Mesothelial cell of epicardium (in vitro differentiated cells): ENCODE results near the gene HVCN1. TPM values are rescaled to one million over a fixed set of nuclear protein-coding genes. Genes with fewer than 3 reads are reported as not detected.

Experiments
- DNase-seq, 2 experiments: peaks; one replicate each; pipeline ENCODE4 v3.0.0; 2021; ENCODE audit warnings: low spot score in 2 of 2; ENCODE audit not compliant: unreplicated experiment in 2 of 2
- H3K27ac Mint-ChIP-seq: 2 replicates; pipeline ENCODE4 v1.8.0; 2021; ENCODE audit warnings: mixed read lengths
- H3K27me3 Mint-ChIP-seq: 2 replicates; pipeline ENCODE4 v1.8.0; 2021; ENCODE audit warnings: low read depth, mixed read lengths
- H3K36me3 Mint-ChIP-seq: 2 replicates; pipeline ENCODE4 v1.8.0; 2021; ENCODE audit warnings: mixed read lengths
- H3K4me1 Mint-ChIP-seq: 2 replicates; pipeline ENCODE4 v1.8.0; 2021; ENCODE audit warnings: mixed read lengths
- H3K4me3 Mint-ChIP-seq: 2 replicates; pipeline ENCODE4 v1.8.0; 2021; ENCODE audit warnings: mild to moderate bottlenecking, moderate library complexity, mixed read lengths
- H3K9me3 Mint-ChIP-seq: 2 replicates; pipeline ENCODE4 v1.8.0; 2021; ENCODE audit warnings: mixed read lengths
- CTCF ChIP-seq: fragments of 200-600 bp; sonication (generic); IDR thresholded peaks from one replicate; pipeline ENCODE4 v1.5.0; 2021; ENCODE audit warnings: antibody characterized with exemption; ENCODE audit not compliant: unreplicated experiment
- total RNA-seq: library from RNA; stranded (reverse); gene quantifications from 3 replicates; pipeline ENCODE4 v1.2.1, GENCODE V29; 2021

HVCN1 gene
- total RNA-seq, 1 donor from 2014 or later, result 7.0 TPM

- TF ChIP-seq CTCF, result no peak
- H3K9me3 Mint-ChIP-seq, result no peaks in the 10 kb centered on the region
- no peak overlapping the region for H3K27ac Mint-ChIP-seq
- no peaks in the 10 kb centered on the region for H3K4me1 Mint-ChIP-seq
- H3K4me3 Mint-ChIP-seq, result no peak overlapping the region
- no peaks in the 10 kb centered on the region for H3K27me3 Mint-ChIP-seq
- no peak for DNase-seq
- H3K36me3 Mint-ChIP-seq, result peaks cover 69% of the 10 kb centered on the region
Measured at GRCh38 chr12:110721570-110721969, 32.7 kb upstream of the HVCN1 start.

- Mint-ChIP-seq H3K9me3 (no peaks in the 10 kb centered on the region), H3K27me3 (no peaks in the 10 kb centered on the region), H3K36me3 (peaks cover 62% of the 10 kb centered on the region), H3K27ac (no peak overlapping the region), H3K4me1 (no peaks in the 10 kb centered on the region), H3K4me3 (no peak overlapping the region)
- no peak for DNase-seq
- TF ChIP-seq CTCF, result no peak
Measured at GRCh38 chr12:110720516-110720915, 31.6 kb upstream of the HVCN1 start.

GRCh38 chr12:110718222-110718908 lies 29.4 kb upstream of the HVCN1 start:
- TF ChIP-seq CTCF, result no peak
- DNase-seq, result no peak
- no peaks in the 10 kb centered on the region for H3K27me3 Mint-ChIP-seq
- H3K27ac Mint-ChIP-seq, result no peak overlapping the region
- peaks cover 51% of the 10 kb centered on the region for H3K36me3 Mint-ChIP-seq
- no peaks in the 10 kb centered on the region for H3K9me3 Mint-ChIP-seq
- H3K4me1 Mint-ChIP-seq, result no peaks in the 10 kb centered on the region
- H3K4me3 Mint-ChIP-seq, result no peak overlapping the region

GRCh38 chr12:110717037-110717436 lies 28.1 kb upstream of the HVCN1 start:
- DNase-seq, result no peak
- TF ChIP-seq CTCF, result no peak
- Mint-ChIP-seq H3K36me3 (peaks cover 46% of the 10 kb centered on the region), H3K4me3 (no peak overlapping the region), H3K27me3 (no peaks in the 10 kb centered on the region), H3K4me1 (no peaks in the 10 kb centered on the region), H3K27ac (no peak overlapping the region), H3K9me3 (no peaks in the 10 kb centered on the region)

- Mint-ChIP-seq H3K4me3 (no peak overlapping the region), H3K9me3 (peaks cover 3% of the 10 kb centered on the region), H3K27me3 (no peaks in the 10 kb centered on the region), H3K27ac (no peak overlapping the region), H3K36me3 (peaks cover 11% of the 10 kb centered on the region), H3K4me1 (no peaks in the 10 kb centered on the region)
- DNase-seq, result no peak
- no peak for TF ChIP-seq CTCF
Measured at GRCh38 chr12:110708917-110709316, 20.0 kb upstream of the HVCN1 start.
